ENCODE data around the gene PSMD13. TPM values are rescaled to one million over a fixed set of nuclear protein-coding genes. Genes with fewer than 3 reads are reported as not detected.

Gene PSMD13
- total RNA-seq, 6 donors from 2014 or later, result 85.2 to 113 (median 106) TPM

DNA sequence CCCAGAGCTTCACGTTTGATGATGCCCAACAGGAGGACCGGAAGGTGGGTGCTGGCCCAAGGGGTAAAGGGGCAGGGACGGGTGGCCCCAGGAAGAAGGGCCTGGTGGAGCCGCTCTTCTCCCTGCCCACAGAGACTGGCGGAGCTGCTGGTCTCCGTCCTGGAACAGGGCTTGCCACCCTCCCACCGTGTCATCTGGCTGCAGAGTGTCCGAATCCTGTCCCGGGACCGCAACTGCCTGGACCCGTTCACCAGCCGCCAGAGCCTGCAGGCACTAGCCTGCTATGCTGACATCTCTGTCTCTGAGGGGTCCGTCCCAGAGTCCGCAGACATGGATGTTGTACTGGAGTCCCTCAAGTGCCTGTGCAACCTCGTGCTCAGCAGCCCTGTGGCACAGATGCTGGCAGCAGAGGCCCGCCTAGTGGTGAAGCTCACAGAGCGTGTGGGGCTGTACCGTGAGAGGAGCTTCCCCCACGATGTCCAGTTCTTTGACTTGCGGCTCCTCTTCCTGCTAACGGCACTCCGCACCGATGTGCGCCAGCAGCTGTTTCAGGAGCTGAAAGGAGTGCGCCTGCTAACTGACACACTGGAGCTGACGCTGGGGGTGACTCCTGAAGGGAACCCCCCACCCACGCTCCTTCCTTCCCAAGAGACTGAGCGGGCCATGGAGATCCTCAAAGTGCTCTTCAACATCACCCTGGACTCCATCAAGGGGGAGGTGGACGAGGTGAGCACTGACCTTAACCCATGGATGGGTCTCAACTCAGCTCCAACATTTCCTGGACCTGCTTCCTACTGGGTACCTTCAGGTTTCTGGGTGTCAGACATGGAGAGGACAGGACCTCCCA lies 27.3 kb upstream of the PSMD13 start:
- TF ChIP-seq POLR2A (IDR thresholded peaks at IDR 0.05) (no peak), POLR2AphosphoS5 (IDR thresholded peaks at IDR 0.05) (no peak), EP300 (IDR thresholded peaks at IDR 0.05) (no peak)
- TF ChIP-seq, protein P1, sequence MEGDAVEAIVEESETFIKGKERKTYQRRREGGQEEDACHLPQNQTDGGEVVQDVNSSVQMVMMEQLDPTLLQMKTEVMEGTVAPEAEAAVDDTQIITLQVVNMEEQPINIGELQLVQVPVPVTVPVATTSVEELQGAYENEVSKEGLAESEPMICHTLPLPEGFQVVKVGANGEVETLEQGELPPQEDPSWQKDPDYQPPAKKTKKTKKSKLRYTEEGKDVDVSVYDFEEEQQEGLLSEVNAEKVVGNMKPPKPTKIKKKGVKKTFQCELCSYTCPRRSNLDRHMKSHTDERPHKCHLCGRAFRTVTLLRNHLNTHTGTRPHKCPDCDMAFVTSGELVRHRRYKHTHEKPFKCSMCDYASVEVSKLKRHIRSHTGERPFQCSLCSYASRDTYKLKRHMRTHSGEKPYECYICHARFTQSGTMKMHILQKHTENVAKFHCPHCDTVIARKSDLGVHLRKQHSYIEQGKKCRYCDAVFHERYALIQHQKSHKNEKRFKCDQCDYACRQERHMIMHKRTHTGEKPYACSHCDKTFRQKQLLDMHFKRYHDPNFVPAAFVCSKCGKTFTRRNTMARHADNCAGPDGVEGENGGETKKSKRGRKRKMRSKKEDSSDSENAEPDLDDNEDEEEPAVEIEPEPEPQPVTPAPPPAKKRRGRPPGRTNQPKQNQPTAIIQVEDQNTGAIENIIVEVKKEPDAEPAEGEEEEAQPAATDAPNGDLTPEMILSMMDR (IDR thresholded peaks at IDR 0.05), result no peak
- Histone ChIP-seq H3K9me3 (no peaks in the 10 kb centered on the region), H3K27ac (peak overlapping the region; percentile 97 to 99 (median 99)), H3K4me3 (peak overlapping the region; percentile 71 to 87 (median 78)), H3K36me3 (peaks cover 22 to 64% (median 56%) of the 10 kb centered on the region in 4 donors), H3K4me1 (peaks cover 35 to 47% (median 40%) of the 10 kb centered on the region in 4 donors), H3K27me3 (no peaks in the 10 kb centered on the region)
- ATAC-seq (ENCODE audit: low FRiP score in 2 of 2) (no peak), DNase-seq (peak in 1 of 2 donors; percentile 22)
- WGBS, 2 donors, result 44 to 60% methylated on average over 14 to 24 of the region's 29 CpGs

DNA sequence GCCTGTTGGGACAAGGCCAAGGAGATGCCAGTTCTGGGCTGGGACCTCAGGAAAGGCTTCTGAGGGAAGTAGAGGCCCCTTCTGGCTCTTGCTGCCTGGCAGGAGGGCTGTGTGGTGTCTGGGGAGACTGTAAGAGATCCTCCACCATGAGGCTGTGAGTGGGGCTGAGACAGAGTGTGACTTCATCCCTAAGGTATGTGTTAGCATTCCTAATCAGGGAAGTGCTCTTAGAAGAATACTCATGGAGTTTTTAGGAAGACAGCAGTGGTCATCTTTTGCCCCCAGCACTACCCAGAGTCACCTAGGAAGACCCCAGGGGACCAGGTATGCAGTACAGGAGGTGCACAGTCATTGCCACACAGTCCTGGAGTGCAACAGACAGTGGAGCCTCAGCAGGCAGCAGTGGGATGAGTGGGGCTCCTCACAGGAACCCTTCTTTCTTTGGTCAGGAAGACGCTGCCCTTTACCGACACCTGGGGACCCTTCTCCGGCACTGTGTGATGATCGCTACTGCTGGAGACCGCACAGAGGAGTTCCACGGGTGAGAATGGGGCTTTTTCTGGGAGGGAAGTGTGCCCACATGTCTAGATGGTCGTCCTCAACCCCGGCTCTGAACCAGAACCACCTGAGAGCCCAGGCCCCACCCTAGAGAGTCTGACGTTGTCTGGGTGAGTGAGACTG lies 26.5 kb upstream of the PSMD13 start:
- ATAC-seq (ENCODE audit: low FRiP score in 2 of 2) (no peak), DNase-seq (peak in 1 of 2 donors; percentile 19)
- Histone ChIP-seq H3K4me1 (peaks cover 31 to 41% (median 37%) of the 10 kb centered on the region in 4 donors), H3K36me3 (peaks cover 28 to 64% (median 57%) of the 10 kb centered on the region in 4 donors), H3K27ac (peak overlapping the region in 3 of 4 donors; percentile 32 to 99 (median 97)), H3K27me3 (no peaks in the 10 kb centered on the region), H3K9me3 (no peaks in the 10 kb centered on the region), H3K4me3 (peak overlapping the region in 1 of 4 donors; percentile 79)
- WGBS, 2 donors, result 95 to 98% methylated on average over 6 to 9 of the region's 9 CpGs
- TF ChIP-seq, protein P1 (IDR thresholded peaks at IDR 0.05), result no peak
- no peak for TF ChIP-seq EP300 (IDR thresholded peaks at IDR 0.05)
- no peak for TF ChIP-seq POLR2AphosphoS5 (IDR thresholded peaks at IDR 0.05)
- no peak for TF ChIP-seq POLR2A (IDR thresholded peaks at IDR 0.05)

DNA sequence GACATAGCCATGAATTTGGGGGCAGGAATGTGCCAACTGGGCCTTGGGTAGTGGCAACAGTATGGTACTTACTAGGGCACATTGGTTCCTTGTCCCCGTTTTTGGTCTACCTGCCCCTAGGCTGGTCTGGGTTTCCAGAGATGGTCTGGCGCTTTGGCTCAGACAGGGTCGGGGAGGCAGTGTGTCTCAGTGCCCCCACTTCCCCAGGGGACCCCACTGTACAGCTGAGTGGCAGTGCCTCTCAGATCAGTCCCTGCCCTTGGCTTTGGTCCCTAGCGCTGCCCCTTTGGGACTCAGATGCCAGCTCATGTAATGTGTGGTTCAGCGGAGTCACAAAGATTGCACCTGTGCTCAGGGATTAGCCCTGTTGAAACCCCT lies 26.0 kb upstream of the PSMD13 start:
- Histone ChIP-seq H3K9me3 (no peaks in the 10 kb centered on the region), H3K36me3 (peaks cover 28 to 65% (median 56%) of the 10 kb centered on the region in 4 donors), H3K27me3 (no peaks in the 10 kb centered on the region), H3K27ac (peak overlapping the region in 3 of 4 donors; percentile 19 to 32 (median 27)), H3K4me3 (no peak overlapping the region), H3K4me1 (peaks cover 26 to 36% (median 31%) of the 10 kb centered on the region in 4 donors)
- 93 to 96% methylated on average over 3 to 5 of the region's 5 CpGs for WGBS, 2 donors
- no peak for ATAC-seq (ENCODE audit: low FRiP score in 2 of 2)
- peak in 1 of 2 donors; percentile 16 for DNase-seq
- TF ChIP-seq, protein P1 (IDR thresholded peaks at IDR 0.05), result no peak
- no peak for TF ChIP-seq POLR2A (IDR thresholded peaks at IDR 0.05)

DNA sequence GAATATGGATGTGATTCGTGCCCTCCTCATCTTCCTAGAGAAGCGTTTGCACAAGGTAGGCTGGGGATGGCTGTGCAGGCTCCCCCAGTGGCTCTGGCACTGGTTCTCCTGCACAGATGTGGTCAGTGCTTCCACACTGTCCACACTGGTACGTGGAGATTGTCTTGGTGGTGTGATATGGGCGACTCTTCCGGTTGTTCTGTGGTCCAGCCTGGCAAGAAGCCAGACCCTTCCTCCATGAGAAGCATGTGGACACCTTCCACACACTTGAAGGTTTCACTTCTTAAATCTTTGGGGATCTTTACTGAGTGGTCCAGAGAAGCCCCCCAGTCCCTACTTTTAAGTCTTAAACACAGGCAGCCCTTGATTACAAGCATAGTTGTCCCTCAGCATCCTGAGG lies 25.5 kb upstream of the PSMD13 start:
- Histone ChIP-seq H3K27me3 (no peaks in the 10 kb centered on the region), H3K4me3 (no peak overlapping the region), H3K36me3 (peaks cover 28 to 70% (median 58%) of the 10 kb centered on the region in 4 donors), H3K4me1 (peaks cover 21 to 31% (median 26%) of the 10 kb centered on the region in 4 donors), H3K9me3 (no peaks in the 10 kb centered on the region), H3K27ac (peak overlapping the region in 1 of 4 donors; percentile 27)
- ATAC-seq (ENCODE audit: low FRiP score in 2 of 2), result no peak
- WGBS, 2 donors, result 62 to 73% methylated on average over 3 to 5 of the region's 5 CpGs
- TF ChIP-seq EP300 (IDR thresholded peaks at IDR 0.05) (no peak), POLR2A (IDR thresholded peaks at IDR 0.05) (no peak), POLR2AphosphoS5 (IDR thresholded peaks at IDR 0.05) (no peak)
- TF ChIP-seq, protein P1 (IDR thresholded peaks at IDR 0.05), result no peak
- no peak for DNase-seq

All from upper lobe of left lung (tissue), 6 donors.